Measurements from ENCODE around the gene DAP. TPM values are rescaled to one million over a fixed set of nuclear protein-coding genes. Genes with fewer than 3 reads are reported as not detected.
"Not testable (repeated sequence)": the region's sequence is repeated elsewhere in the genome, so short reads cannot be mapped to it uniquely, and the experiment has no call there.

Gene DAP
- polyA plus RNA-seq, 12 donors, result 39.2 to 84.9 (median 52.9) TPM; not detected in 1

GRCh38 chr5:10736354-10736753, 24.7 kb downstream of the DAP start:
- DNase-seq, result no peak

DNA sequence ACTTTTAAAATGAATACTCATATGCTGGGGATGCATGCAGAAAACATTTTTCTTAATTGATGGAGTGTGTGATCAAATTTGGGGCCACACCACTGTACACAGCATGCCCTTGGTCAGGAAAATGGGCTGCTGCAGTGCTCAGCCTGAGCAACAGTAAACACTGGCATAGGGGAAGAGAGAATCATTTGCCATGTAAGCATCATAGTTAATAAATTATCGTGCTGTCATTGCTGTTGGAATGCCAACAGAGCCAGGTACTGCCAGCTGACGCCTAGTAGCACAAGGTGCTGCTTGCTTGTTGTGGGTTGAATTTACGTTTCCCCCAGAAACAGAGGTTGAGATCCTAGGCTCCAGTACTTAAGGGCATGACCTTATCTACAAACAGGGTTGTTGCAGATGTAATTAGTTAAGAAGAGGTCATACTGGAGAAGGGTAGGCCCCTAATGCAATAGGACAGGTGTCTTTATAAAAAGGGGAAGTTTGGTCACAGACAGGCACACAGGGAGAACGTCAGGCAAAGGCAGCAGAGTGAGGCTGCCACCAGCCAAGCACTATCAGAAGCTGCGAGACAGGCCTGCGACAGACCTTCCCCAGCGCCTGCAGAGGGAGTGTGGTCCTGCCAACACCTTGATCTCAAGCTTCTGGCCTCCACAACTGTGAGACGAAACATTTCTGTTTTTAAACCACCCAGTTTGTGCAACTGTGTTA, 25.3 kb downstream of the DAP start:
- no peak for DNase-seq

DNA sequence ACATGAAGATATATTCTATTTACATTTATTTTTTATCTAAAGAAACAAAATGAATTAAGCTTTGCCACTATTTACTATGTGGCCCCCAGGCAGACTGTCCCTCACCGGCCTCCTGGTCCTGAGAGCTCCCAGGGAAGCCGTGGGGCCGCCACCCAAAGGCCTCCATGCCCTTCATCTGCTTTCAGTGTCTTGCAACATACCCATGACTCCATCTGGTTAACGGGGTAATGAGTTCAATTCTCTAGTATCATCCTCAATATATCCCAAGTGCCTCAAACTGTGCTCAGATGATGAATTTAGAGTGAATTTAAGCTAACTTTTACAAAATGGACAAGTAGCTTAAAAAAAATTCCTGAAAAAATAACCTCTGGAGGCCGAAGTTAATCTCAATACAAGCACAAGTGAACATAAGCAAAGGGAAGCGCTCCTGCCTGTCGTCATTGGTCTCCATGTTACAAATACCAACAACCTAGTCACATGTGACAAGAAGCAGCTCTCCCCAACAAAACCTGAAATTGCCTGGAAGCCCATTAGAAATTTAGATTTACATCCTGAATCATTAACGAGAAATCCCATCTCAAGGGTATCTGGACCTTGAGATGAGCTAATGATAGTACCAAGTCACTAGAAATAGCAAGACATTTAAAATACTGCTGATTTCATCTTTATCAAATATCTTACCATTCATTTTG, 26.1 kb downstream of the DAP start:
- DNase-seq, result no peak

GRCh38 chr5:10734037-10734709, 26.9 kb downstream of the DAP start:
- no peak for DNase-seq

GRCh38 chr5:10733426-10733825, 27.6 kb downstream of the DAP start:
- no peak for DNase-seq

DNA sequence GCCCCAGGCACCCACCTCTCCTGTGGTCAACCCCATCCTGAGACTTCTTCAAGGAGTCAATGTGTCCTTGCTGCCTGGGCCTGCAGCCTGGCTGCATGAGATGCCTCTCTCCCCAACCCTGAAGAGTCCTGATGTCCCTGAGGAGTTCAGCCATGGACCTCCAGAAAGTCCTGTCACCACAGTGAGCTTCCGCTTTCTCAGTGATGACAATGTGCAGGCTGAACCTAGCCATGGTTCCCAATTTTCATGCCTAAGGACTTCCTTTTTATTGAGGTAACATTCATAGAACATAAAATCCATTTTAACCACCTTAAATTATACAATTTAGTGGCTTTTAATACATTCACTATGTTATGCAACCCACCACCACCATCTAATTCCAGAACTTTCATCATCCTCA, 29.1 kb downstream of the DAP start:
- no peak for DNase-seq

DNA sequence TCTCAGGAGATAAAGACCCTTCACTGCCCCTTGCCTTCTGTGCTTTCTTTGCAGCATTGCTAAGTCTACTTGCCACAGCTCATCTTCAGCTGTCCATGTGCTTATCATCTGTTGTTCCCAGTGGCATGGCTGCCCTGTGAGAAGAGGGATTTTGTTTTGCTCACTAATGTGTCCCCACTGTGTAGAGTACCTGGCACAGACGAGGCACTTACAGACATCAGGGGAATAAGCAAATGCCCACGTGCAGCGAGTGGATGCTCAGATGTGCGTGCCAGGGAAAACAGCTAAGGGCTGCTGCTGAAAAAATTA, 31.0 kb downstream of the DAP start:
- no peak for DNase-seq

- no peak for DNase-seq
Measured at GRCh38 chr5:10729320-10730042, 31.6 kb downstream of the DAP start.

- DNase-seq, result no peak
Measured at GRCh38 chr5:10728679-10729078, 32.4 kb downstream of the DAP start.

GRCh38 chr5:10727861-10728260, 33.2 kb downstream of the DAP start:
- no peak for DNase-seq

- no peak for DNase-seq
Measured at GRCh38 chr5:10726913-10727517, 34.0 kb downstream of the DAP start.

DNA sequence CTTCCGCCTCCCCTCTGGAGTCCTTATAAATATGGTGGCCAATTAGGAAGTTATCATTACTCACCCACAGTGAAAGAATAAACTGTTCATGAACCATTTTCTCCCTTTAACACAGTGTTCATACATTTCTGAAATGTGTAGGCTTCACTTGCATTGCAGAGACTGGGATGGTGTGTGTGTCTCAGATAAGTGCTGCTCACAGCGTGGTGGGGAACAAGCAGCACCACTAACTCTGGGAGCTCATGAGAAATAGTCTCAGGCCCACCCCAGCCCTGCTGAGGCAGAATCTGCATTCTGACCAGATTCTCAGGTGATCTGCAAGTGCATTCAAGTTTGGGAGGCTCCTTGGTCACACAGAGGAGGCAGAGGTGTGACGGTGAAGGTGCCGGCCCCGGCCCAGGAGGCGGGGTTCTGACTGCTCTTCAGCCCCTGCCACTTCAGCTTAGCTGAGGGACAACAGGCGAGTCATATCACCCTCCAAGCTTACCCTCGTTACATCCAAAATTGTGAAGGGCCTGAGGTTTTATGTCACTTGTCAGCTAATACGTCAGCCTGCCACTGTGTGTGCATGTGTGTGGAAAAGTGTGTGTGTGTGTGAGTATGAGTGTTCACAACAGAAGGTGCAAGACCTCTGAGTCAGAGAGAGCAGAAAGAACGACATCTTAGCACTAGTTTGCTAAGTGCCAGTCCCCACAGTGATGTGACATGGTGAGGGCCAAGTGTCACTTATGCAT, 34.7 kb downstream of the DAP start:
- DNase-seq, result no peak

- DNase-seq, result no peak
Measured at GRCh38 chr5:10725636-10726035, 35.4 kb downstream of the DAP start.

- DNase-seq, result no peak
Measured at GRCh38 chr5:10724781-10725507, 36.1 kb downstream of the DAP start.

GRCh38 chr5:10723514-10723913, 37.5 kb downstream of the DAP start:
- no peak for DNase-seq

DNA sequence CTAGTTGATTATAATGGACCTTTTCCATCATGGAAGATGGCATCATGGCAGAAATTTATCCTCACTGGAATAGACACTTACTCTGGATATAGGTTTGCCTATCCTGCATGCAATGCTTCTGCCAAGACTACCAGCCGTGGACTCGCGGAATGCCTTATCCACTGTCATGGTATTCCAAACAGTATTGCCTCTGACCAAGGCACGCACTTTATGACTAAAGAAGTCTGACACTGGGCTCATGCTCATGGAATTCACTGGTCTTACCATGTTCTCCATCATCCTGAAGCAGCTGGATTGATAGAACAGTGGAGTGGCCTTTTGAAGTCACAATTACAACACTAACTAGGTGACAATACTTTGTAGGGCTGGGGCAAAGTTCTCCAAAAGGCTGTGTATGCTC, 40.3 kb downstream of the DAP start:
- not testable (repeated sequence) for DNase-seq

- no peak for DNase-seq
Measured at GRCh38 chr5:10719965-10720364, 41.1 kb downstream of the DAP start.

- DNase-seq, result not testable (repeated sequence)
Measured at GRCh38 chr5:10718617-10719016, 42.4 kb downstream of the DAP start.

DNA sequence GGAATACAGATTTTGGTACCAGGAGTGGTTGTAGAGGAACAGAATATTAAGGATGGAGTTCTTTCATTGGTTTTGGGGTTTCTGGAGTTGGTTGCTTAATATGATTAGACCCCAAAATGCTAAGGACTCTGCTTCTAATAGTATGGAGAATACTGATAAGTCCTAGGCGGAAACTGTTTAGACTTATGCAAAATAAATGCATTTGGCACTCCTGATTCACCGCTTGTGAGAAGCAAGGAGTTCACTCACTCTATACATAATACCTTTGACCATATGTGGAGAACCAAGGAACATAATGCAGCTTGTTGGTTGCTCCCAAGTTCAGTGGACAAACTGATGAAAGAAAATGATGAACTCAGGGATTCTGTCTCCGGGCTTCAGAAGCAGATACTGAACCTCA, 44.2 kb downstream of the DAP start:
- not testable (repeated sequence) for DNase-seq

DNA sequence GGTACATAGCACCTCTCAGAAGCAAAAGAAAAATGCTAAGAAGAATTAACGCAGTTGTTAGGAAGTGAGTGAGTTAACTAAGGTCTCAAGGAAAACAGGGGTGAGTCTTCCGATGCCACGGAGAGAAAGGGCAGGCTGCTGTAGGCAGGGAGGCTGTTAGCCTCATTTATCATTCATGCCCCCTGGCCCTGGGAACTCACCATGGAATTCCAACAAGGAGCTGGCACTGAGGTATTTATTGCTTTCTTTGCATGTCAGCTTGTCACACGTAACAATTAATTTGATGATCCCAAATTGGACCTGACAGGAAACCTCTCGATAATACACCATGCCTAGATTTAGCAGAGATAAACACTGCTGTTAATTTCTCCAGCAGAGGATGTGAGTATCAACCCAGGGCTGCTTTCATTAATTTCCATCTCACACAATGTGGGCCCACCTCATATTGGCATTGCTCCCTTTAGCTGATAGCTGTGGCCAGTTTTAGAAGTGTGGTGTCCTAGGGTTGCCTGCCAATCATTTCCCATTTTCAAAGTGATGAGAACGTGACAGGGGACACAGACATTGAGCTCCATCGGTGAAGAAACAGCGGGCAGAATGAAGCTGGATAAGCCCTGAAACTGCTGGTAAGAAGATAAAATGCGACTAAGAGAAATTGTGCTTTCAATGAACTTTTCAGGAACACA, 45.3 kb downstream of the DAP start:
- DNase-seq, result no peak

Measured in muscle of arm (tissue), 12 donors.